Anterior cingulate cortex (tissue), 58 donors: Measurements from ENCODE around the gene TMEM17.
"Not testable (repeated sequence)": the region's sequence is repeated elsewhere in the genome, so short reads cannot be mapped to it uniquely, and the experiment has no call there.

Source experiments
- DNase-seq, 58 donors: peaks; one replicate each; lab custom pipeline; 2025; lab: John Stamatoyannopoulos, UW

TMEM17 gene, protein sequence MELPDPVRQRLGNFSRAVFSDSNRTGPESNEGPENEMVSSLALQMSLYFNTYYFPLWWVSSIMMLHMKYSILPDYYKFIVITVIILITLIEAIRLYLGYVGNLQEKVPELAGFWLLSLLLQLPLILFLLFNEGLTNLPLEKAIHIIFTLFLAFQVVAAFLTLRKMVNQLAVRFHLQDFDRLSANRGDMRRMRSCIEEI

GRCh38 chr2:62505750-62506420, at the start of gene TMEM17:
TMEM17 (minus strand) TSS chr2:62506195; CDS start chr2:62506129, 66 bp downstream.
- peak; percentile 53 to 98 (median 89) for DNase-seq

- DNase-seq, result no peak
Observed at GRCh38 chr2:62554440-62554839, 48.4 kb upstream of the TMEM17 start.

DNA sequence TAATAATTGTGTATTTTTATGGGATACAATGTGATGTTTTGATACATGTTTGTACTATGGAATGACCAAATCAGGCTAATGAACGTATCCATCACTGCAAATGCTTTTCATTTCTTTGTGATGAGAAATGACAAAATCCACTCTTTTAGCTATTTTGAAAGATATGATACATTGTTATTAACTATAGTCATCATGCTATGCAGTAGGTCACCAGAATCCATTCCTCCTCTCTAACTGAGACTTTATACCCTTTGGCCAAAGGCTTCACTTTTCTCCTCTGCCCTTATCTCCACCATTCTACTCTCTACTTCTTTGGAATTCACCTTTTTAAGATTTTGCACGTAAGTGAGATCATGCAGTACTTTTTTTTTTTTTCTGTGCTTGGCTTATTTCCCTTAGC, 44.5 kb upstream of the TMEM17 start:
- no peak for DNase-seq

- DNase-seq, result no peak
Observed at GRCh38 chr2:62547854-62548253, 41.9 kb upstream of the TMEM17 start.

- DNase-seq, result no peak
Observed at GRCh38 chr2:62545261-62545660, 39.3 kb upstream of the TMEM17 start.

DNA sequence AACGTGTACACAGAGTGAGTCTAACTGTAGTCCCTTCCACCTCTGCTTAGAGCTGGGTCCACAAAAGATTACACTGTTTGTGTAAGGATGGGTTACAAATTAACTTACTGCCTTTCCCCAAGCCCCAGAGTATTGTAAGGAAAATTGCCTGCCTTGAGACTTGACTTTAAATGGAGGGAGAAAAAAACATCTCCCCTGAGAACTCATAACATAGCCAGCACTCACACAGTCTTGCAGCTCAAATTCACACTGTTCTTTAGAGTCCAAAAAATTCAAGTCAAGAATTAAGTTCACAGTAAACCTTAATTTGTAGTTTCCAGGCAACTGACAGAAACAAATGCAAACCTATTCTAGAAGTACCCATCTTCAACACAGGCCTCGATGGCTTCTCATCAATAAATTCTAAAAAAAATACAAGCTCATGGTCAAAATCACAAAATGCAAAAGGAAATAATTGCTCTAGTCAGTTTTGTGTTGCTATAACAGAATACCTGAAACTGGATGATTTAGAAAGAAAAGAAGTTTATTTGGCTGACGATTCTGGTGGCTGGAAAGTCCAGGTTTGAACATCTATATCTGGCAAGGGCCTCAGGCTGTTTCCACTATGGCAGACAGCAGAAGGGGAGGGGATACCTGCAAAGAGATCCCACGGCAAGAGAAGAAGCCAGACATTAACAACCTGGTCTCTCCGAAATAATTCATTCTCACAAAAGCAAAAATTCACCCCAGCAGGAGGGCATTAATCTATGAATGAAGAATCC, 34.6 kb upstream of the TMEM17 start:
- no peak for DNase-seq

GRCh38 chr2:62539606-62540407, 33.8 kb upstream of the TMEM17 start:
- DNase-seq, result no peak

GRCh38 chr2:62538756-62539155, 32.8 kb upstream of the TMEM17 start:
- DNase-seq, result no peak

DNA sequence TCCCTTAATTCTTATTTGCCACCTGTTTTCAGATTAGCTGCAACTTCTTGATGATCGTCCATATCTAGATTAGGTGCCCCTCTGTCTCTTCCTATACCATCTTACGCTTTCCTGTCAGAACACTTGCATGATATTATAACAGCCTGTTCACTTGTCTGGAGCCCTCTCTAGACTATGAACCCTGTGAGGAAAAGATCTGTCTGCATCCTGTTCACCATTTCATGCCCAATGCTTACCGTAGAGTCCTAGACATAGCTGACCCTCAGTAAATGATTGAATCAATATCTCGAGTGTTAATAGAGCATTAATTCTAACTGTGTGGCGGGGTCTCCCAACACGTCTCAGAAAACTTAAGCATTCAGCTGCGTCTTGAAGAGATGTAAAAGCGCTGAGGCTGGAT, 31.8 kb upstream of the TMEM17 start:
- no peak for DNase-seq

GRCh38 chr2:62536873-62537547, 31.0 kb upstream of the TMEM17 start:
- DNase-seq, result no peak

GRCh38 chr2:62535521-62535920, 29.5 kb upstream of the TMEM17 start:
- not testable (repeated sequence) for DNase-seq

GRCh38 chr2:62531594-62531993, 25.6 kb upstream of the TMEM17 start:
- no peak for DNase-seq

DNA sequence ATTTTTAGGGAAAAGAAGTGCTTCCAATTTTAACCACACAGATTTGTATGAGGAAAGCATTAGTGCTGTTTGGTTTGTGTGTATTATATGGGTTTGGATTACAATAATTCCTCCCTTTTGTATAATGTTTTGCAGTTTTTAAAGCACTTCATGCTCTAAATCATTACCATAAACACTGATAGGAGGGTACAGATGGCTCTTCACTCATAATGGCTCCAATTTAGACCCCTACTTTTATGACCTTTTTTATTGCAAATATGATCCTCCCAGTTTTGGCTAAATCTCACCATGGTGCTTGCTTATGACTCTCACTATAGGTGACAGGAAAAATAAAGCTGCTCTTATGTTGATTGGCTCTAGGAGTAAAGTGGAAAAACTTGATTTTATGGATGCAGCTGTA, 23.8 kb upstream of the TMEM17 start:
- no peak for DNase-seq

DNA sequence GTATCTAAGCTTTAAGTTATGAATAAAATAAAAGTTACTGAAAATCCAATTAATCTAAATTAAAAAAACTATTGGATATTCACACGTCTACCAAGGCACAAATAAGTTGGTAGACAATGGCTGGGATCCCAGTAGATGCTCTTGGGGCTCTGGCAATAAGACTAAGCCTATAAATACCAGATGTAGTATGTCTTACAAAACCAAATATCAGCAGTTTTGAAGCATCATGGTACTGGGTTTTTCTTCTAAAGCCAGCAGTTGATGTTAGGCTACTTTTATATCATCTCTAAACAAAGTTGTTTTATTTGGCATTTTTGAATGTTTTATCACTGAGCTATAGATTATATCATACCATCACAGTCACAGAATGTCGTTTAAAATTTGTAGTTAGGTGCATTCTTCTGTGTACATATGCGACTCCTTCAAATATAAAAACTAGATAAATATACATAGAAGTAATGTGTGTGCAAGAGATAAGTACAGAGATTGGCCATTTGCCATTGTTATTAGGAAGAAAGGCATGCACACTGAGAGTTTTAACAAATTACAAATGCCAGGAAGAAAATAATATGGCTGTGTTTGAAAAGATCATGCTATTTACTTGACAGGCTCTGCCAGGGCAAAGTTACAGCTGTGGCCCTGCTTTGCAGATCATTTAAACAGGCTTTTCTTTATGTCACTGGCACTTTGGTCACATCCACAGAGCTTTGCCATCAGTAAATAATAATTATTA, 21.6 kb upstream of the TMEM17 start:
- DNase-seq, result no peak

- no peak for DNase-seq
Observed at GRCh38 chr2:62526531-62527381, 20.8 kb upstream of the TMEM17 start.

GRCh38 chr2:62525549-62526269, 19.7 kb upstream of the TMEM17 start:
- no peak for DNase-seq

GRCh38 chr2:62524293-62524941, 18.4 kb upstream of the TMEM17 start:
- DNase-seq, result no peak
